ENCODE measurements around the gene G3BP2.

Gene G3BP2

GRCh38 chr4:75662626-75663025 is 10.6 kb downstream of the G3BP2 start:
- Histone ChIP-seq H3K9ac (ENCODE audit: low read length) (no peak overlapping the region), H3K27me3 (replicated peaks; ENCODE audit: insufficient read depth, low read length) (no peaks in the 10 kb centered on the region), H3K9me2 (replicated peaks; ENCODE audit: insufficient read depth, low read length) (no peaks in the 10 kb centered on the region), H3K36me3 (replicated peaks; ENCODE audit: insufficient read depth, low read length) (peaks cover 10% of the 10 kb centered on the region), H3K79me2 (ENCODE audit: low read length) (peaks cover 97% of the 10 kb centered on the region), H4K20me1 (ENCODE audit: insufficient read depth, low read length) (peaks cover 25% of the 10 kb centered on the region; the same call in 1 of the 2 replicates), H3K4me2 (ENCODE audit: low read depth, low read length) (no peak overlapping the region), H3K27ac (ENCODE audit: low read length) (no peak overlapping the region), H3K9me3 (replicated peaks; ENCODE audit: insufficient read depth, low read length) (no peaks in the 10 kb centered on the region), H3K4me1 (ENCODE audit: low read length) (0 out of 2 replicates have a peak, but pooled peaks cover 6% of the 10 kb centered on the region), H2AFZ (ENCODE audit: low read length) (no peak overlapping the region), H3F3A (ENCODE audit: insufficient read depth, low read length) (no peaks in the 10 kb centered on the region), H3K4me3 (ENCODE audit: low read length) (no peak overlapping the region)
- TF ChIP-seq EZH2phosphoT487 (IDR thresholded peaks at IDR 0.05; ENCODE audit: low read length): no peak
- TF ChIP-seq EZH2 (optimal IDR thresholded peaks at IDR 0.05; ENCODE audit: low read depth, low read length): no peak
- TF ChIP-seq, protein P1, sequence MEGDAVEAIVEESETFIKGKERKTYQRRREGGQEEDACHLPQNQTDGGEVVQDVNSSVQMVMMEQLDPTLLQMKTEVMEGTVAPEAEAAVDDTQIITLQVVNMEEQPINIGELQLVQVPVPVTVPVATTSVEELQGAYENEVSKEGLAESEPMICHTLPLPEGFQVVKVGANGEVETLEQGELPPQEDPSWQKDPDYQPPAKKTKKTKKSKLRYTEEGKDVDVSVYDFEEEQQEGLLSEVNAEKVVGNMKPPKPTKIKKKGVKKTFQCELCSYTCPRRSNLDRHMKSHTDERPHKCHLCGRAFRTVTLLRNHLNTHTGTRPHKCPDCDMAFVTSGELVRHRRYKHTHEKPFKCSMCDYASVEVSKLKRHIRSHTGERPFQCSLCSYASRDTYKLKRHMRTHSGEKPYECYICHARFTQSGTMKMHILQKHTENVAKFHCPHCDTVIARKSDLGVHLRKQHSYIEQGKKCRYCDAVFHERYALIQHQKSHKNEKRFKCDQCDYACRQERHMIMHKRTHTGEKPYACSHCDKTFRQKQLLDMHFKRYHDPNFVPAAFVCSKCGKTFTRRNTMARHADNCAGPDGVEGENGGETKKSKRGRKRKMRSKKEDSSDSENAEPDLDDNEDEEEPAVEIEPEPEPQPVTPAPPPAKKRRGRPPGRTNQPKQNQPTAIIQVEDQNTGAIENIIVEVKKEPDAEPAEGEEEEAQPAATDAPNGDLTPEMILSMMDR (IDR thresholded peaks at IDR 0.05; ENCODE audit: low read length): no peak
- DNase-seq: no peak

DNA sequence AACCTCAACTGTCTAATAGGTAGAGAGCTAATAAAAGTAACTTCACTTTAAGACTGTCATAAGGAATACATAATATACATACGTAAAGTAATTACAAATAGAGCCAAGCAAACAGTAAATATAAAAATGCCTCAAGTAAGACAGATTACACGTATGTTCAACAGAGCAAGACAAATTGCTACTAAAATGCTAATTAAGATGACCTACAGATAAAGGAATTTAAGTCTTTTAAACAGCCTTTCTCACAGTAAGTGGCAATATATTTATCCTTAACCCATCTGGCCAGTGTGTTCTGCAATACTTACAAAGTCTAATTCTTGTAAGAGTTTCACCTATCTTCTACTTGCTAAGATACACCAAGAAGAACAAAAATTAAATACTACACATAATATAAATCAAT is 12.7 kb downstream of the G3BP2 start:
- H4K20me1 ChIP-seq (ENCODE audit: insufficient read depth, low read length): peaks cover 13% of the 10 kb centered on the region; the same call in 1 of the 2 replicates
- no peak overlapping the region for H3K4me2 ChIP-seq (ENCODE audit: low read depth, low read length)
- DNase-seq: no peak
- TF ChIP-seq EZH2phosphoT487 (IDR thresholded peaks at IDR 0.05; ENCODE audit: low read length) (no peak), EZH2 (optimal IDR thresholded peaks at IDR 0.05; ENCODE audit: low read depth, low read length) (no peak)
- TF ChIP-seq, protein P1 (IDR thresholded peaks at IDR 0.05; ENCODE audit: low read length): no peak
- H3K27me3 ChIP-seq (replicated peaks; ENCODE audit: insufficient read depth, low read length): no peaks in the 10 kb centered on the region
- no peak overlapping the region for H3K27ac ChIP-seq (ENCODE audit: low read length)
- H3K4me1 ChIP-seq (ENCODE audit: low read length): peaks cover 19% of the 10 kb centered on the region
- H3K4me3 ChIP-seq (ENCODE audit: low read length): no peak overlapping the region
- peaks cover 14% of the 10 kb centered on the region for H3K36me3 ChIP-seq (replicated peaks; ENCODE audit: insufficient read depth, low read length)
- no peaks in the 10 kb centered on the region for H3K9me3 ChIP-seq (replicated peaks; ENCODE audit: insufficient read depth, low read length)
- H2AFZ ChIP-seq (ENCODE audit: low read length): no peak overlapping the region
- no peak overlapping the region for H3K9ac ChIP-seq (ENCODE audit: low read length)
- H3K79me2 ChIP-seq (ENCODE audit: low read length): peaks cover 94% of the 10 kb centered on the region
- no peaks in the 10 kb centered on the region for H3F3A ChIP-seq (ENCODE audit: insufficient read depth, low read length)
- H3K9me2 ChIP-seq (replicated peaks; ENCODE audit: insufficient read depth, low read length): no peaks in the 10 kb centered on the region

DNA sequence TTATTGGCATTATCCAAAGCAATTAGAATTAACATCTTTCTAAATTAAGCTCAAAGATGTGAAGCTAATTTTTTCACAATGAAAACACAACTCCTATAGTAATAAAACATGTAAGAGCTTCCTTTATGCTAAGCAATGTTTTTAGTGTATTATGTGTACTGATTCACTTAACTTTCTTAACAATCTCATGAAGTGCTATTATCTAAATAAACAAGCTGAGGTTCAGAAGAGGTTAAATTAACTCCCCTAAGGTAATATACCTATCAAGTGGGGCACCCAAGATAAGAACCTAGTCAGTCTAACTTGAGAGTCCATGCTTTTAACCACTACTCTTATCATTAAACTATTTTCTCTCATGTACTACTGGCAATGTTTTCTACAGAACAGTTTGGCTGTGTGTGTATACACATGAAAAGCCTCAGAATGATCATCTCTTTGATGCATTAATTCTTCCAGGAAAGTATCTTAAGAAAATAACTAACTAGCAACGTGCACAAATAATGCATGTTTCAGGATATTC is 13.6 kb downstream of the G3BP2 start:
- TF ChIP-seq, protein P1 (IDR thresholded peaks at IDR 0.05; ENCODE audit: low read length): no peak
- TF ChIP-seq EZH2 (optimal IDR thresholded peaks at IDR 0.05; ENCODE audit: low read depth, low read length): no peak
- TF ChIP-seq EZH2phosphoT487 (IDR thresholded peaks at IDR 0.05; ENCODE audit: low read length): no peak
- Histone ChIP-seq H3F3A (ENCODE audit: insufficient read depth, low read length) (peaks cover 5% of the 10 kb centered on the region; the same call in 1 of the 2 replicates), H3K27me3 (replicated peaks; ENCODE audit: insufficient read depth, low read length) (no peaks in the 10 kb centered on the region), H3K9me3 (replicated peaks; ENCODE audit: insufficient read depth, low read length) (no peaks in the 10 kb centered on the region), H3K27ac (ENCODE audit: low read length) (no peak overlapping the region), H3K4me1 (ENCODE audit: low read length) (peaks cover 21% of the 10 kb centered on the region), H3K9me2 (replicated peaks; ENCODE audit: insufficient read depth, low read length) (no peaks in the 10 kb centered on the region), H3K9ac (ENCODE audit: low read length) (no peak overlapping the region), H3K36me3 (replicated peaks; ENCODE audit: insufficient read depth, low read length) (peaks cover 14% of the 10 kb centered on the region), H4K20me1 (ENCODE audit: insufficient read depth, low read length) (peaks cover 9% of the 10 kb centered on the region; the same call in 1 of the 2 replicates), H2AFZ (ENCODE audit: low read length) (no peak overlapping the region), H3K4me3 (ENCODE audit: low read length) (no peak overlapping the region), H3K4me2 (ENCODE audit: low read depth, low read length) (no peak overlapping the region), H3K79me2 (ENCODE audit: low read length) (peaks cover 91% of the 10 kb centered on the region)
- no peak for DNase-seq
